ENCODE results near the gene RPA3.

RPA3 gene

GRCh38 chr7:7699970-7700369 lies 18.4 kb downstream of the RPA3 start:
- no peak for TF ChIP-seq YY1 (IDR thresholded peaks at IDR 0.05; ENCODE audit: low read depth)
- TF ChIP-seq NFIC (IDR thresholded peaks at IDR 0.05): no peak
- no peak for TF ChIP-seq TEAD4 (IDR thresholded peaks at IDR 0.05)
- no peak for TF ChIP-seq FOXM1 (IDR thresholded peaks at IDR 0.05; ENCODE audit: borderline replicate concordance, low read depth)
- TF ChIP-seq EP300 (IDR thresholded peaks at IDR 0.05; ENCODE audit: borderline replicate concordance): no peak
- no peak for TF ChIP-seq ZBTB7A (IDR thresholded peaks at IDR 0.05; ENCODE audit: low read depth)
- no peak for TF ChIP-seq TCF12 (IDR thresholded peaks at IDR 0.05; ENCODE audit: low read depth)
- TF ChIP-seq TAF1 (IDR thresholded peaks at IDR 0.05; ENCODE audit: low read depth): no peak
- TF ChIP-seq REST (IDR thresholded peaks at IDR 0.05; ENCODE audit: low read depth): no peak
- no peak for TF ChIP-seq CEBPB (IDR thresholded peaks at IDR 0.05)
- no peak for TF ChIP-seq MAX (IDR thresholded peaks at IDR 0.05)
- no peak for TF ChIP-seq CREB1 (IDR thresholded peaks at IDR 0.05; ENCODE audit: low read depth)

- TF ChIP-seq TEAD4 (IDR thresholded peaks at IDR 0.05) (no peak), CREB1 (IDR thresholded peaks at IDR 0.05; ENCODE audit: low read depth) (no peak)
These were observed 19.0 kb downstream of the RPA3 start for GRCh38 chr7:7699380-7699779.

- TF ChIP-seq EP300 (IDR thresholded peaks at IDR 0.05; ENCODE audit: borderline replicate concordance): no peak
- TF ChIP-seq NFIC (IDR thresholded peaks at IDR 0.05): no peak
- TF ChIP-seq ZBTB7A (IDR thresholded peaks at IDR 0.05; ENCODE audit: low read depth): no peak
- TF ChIP-seq REST (IDR thresholded peaks at IDR 0.05; ENCODE audit: low read depth): no peak
- no peak for TF ChIP-seq YY1 (IDR thresholded peaks at IDR 0.05; ENCODE audit: low read depth)
- no peak for TF ChIP-seq CEBPB (IDR thresholded peaks at IDR 0.05)
- no peak for TF ChIP-seq USF1 (IDR thresholded peaks at IDR 0.05)
- TF ChIP-seq EGR1 (IDR thresholded peaks at IDR 0.05): no peak
- no peak for TF ChIP-seq MAX (IDR thresholded peaks at IDR 0.05)
- TF ChIP-seq CREB1 (IDR thresholded peaks at IDR 0.05; ENCODE audit: low read depth): no peak
- no peak for TF ChIP-seq TCF12 (IDR thresholded peaks at IDR 0.05; ENCODE audit: low read depth)
- TF ChIP-seq TAF1 (IDR thresholded peaks at IDR 0.05; ENCODE audit: low read depth): no peak
- no peak for TF ChIP-seq RAD21 (IDR thresholded peaks at IDR 0.05; ENCODE audit: low read depth)
- no peak for TF ChIP-seq TEAD4 (IDR thresholded peaks at IDR 0.05)
- no peak for TF ChIP-seq FOXM1 (IDR thresholded peaks at IDR 0.05; ENCODE audit: borderline replicate concordance, low read depth)
These were observed 19.5 kb downstream of the RPA3 start for GRCh38 chr7:7698930-7699329.

- TF ChIP-seq TEAD4 (IDR thresholded peaks at IDR 0.05) (no peak), MAX (IDR thresholded peaks at IDR 0.05) (no peak), TAF1 (IDR thresholded peaks at IDR 0.05; ENCODE audit: low read depth) (no peak), ZBTB7A (IDR thresholded peaks at IDR 0.05; ENCODE audit: low read depth) (no peak), CREB1 (IDR thresholded peaks at IDR 0.05; ENCODE audit: low read depth) (no peak), USF1 (IDR thresholded peaks at IDR 0.05) (no peak), NFIC (IDR thresholded peaks at IDR 0.05) (no peak), FOXM1 (IDR thresholded peaks at IDR 0.05; ENCODE audit: borderline replicate concordance, low read depth) (no peak), EGR1 (IDR thresholded peaks at IDR 0.05) (no peak), CEBPB (IDR thresholded peaks at IDR 0.05) (no peak), YY1 (IDR thresholded peaks at IDR 0.05; ENCODE audit: low read depth) (no peak), EP300 (IDR thresholded peaks at IDR 0.05; ENCODE audit: borderline replicate concordance) (no peak)
These were observed 21.8 kb downstream of the RPA3 start for GRCh38 chr7:7696458-7697119.

GRCh38 chr7:7695111-7695817 lies 23.1 kb downstream of the RPA3 start:
- TF ChIP-seq ZBTB7A (IDR thresholded peaks at IDR 0.05; ENCODE audit: low read depth) (no peak), FOXM1 (IDR thresholded peaks at IDR 0.05; ENCODE audit: borderline replicate concordance, low read depth) (no peak), RAD21 (IDR thresholded peaks at IDR 0.05; ENCODE audit: low read depth) (no peak), REST (IDR thresholded peaks at IDR 0.05; ENCODE audit: low read depth) (no peak), CREB1 (IDR thresholded peaks at IDR 0.05; ENCODE audit: low read depth) (no peak), EGR1 (IDR thresholded peaks at IDR 0.05) (no peak), TAF1 (IDR thresholded peaks at IDR 0.05; ENCODE audit: low read depth) (no peak), YY1 (IDR thresholded peaks at IDR 0.05; ENCODE audit: low read depth) (no peak), USF1 (IDR thresholded peaks at IDR 0.05) (no peak), NFIC (IDR thresholded peaks at IDR 0.05) (no peak), TCF12 (IDR thresholded peaks at IDR 0.05; ENCODE audit: low read depth) (no peak), CEBPB (IDR thresholded peaks at IDR 0.05) (no peak), MAX (IDR thresholded peaks at IDR 0.05) (no peak), TEAD4 (IDR thresholded peaks at IDR 0.05) (no peak), EP300 (IDR thresholded peaks at IDR 0.05; ENCODE audit: borderline replicate concordance) (no peak)

Data from Ishikawa (cell line).